ENCODE results near the gene PUS1. TPM values are rescaled to one million over a fixed set of nuclear protein-coding genes. Genes with fewer than 3 reads are reported as not detected.

PUS1 gene
- total and polyA plus RNA-seq, 3 donors from 2014 or later, result 16.9 to 26.0 (median 25.2) TPM

DNA sequence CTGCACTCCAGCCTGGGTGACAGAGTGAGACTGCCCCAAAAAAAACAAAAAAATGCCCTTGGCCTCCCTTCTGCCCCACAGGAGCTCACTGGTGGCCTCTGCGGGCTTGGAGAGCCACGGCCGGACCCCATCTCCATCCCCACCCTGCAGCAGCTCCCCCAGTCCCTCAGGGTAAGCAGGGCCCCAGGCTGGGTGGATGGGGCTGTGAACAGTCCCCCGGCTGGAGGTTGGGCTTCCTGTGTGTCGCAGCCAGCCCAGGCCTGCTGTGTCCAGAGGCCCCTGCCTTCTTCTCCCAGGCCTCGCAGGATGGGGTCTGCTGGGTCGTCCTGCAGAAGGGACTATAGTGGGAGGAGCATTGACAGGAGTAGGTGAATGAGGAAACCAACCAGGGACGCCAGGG, 15.4 kb upstream of the PUS1 start:
- no peak overlapping the region for H3K4me3 ChIP-seq
- no peaks in the 10 kb centered on the region for H3K36me3 ChIP-seq (ENCODE audit: low read depth, missing control alignments)
- intact Hi-C loops (cut with DNase I; ENCODE audit: low total_unique reads), result no loop called here
- TF ChIP-seq, protein P1, sequence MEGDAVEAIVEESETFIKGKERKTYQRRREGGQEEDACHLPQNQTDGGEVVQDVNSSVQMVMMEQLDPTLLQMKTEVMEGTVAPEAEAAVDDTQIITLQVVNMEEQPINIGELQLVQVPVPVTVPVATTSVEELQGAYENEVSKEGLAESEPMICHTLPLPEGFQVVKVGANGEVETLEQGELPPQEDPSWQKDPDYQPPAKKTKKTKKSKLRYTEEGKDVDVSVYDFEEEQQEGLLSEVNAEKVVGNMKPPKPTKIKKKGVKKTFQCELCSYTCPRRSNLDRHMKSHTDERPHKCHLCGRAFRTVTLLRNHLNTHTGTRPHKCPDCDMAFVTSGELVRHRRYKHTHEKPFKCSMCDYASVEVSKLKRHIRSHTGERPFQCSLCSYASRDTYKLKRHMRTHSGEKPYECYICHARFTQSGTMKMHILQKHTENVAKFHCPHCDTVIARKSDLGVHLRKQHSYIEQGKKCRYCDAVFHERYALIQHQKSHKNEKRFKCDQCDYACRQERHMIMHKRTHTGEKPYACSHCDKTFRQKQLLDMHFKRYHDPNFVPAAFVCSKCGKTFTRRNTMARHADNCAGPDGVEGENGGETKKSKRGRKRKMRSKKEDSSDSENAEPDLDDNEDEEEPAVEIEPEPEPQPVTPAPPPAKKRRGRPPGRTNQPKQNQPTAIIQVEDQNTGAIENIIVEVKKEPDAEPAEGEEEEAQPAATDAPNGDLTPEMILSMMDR (IDR thresholded peaks at IDR 0.05), result no peak
- no peak for TF ChIP-seq POLR2A (IDR thresholded peaks at IDR 0.05)
- no peaks in the 10 kb centered on the region for H3K9me3 ChIP-seq
- H3K27me3 ChIP-seq, result no peaks in the 10 kb centered on the region
- WGBS, 2 donors, result 88 to 93% methylated on average over 4 to 8 of the region's 8 CpGs
- H3K27ac ChIP-seq, result no peak overlapping the region
- no peak for DNase-seq
- peaks cover 11% of the 10 kb centered on the region for H3K4me1 ChIP-seq

DNA sequence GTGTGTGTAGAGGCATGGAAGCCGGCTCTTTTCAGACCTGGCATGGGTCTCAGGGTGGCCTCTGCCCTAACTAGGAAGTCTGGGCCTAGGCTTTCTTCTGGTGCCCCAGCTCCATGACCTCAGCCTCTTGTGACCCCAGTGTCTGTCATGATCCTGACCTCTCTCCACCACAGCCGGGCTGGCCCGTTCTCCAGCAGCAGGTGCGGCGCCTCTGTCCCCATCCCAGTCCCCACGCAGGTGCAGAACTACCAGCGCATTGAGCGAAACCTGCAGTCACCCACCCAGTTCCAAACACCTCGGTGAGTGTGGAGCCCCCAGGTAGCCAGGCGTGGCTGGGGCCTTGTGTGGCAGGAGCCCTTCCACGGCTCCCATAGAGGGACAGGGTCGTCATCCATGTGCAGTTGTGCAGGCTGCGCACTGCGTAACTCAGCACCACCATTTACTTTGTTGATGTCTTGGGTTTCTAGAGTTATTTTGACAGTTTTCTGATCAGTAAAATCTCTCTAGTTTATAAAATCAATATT, 14.8 kb upstream of the PUS1 start:
- H3K27me3 ChIP-seq, result no peaks in the 10 kb centered on the region

GRCh38 chr12:131915000-131915689, 13.9 kb upstream of the PUS1 start:
- TF ChIP-seq, protein P1 (IDR thresholded peaks at IDR 0.05), result no peak
- no peak for TF ChIP-seq POLR2A (IDR thresholded peaks at IDR 0.05)
- H3K4me3 ChIP-seq, result no peak overlapping the region
- intact Hi-C loops (cut with DNase I; ENCODE audit: low total_unique reads), result no loop called here
- DNase-seq, result no peak
- H3K36me3 ChIP-seq (ENCODE audit: low read depth, missing control alignments), result no peaks in the 10 kb centered on the region
- H3K4me1 ChIP-seq, result peaks cover 11% of the 10 kb centered on the region
- H3K27me3 ChIP-seq, result no peaks in the 10 kb centered on the region
- WGBS, 2 donors, result 92 to 93% methylated on average over 13 to 18 of the region's 20 CpGs
- no peak overlapping the region for H3K27ac ChIP-seq
- H3K9me3 ChIP-seq, result no peaks in the 10 kb centered on the region

More for the DNA sequence above, 14.8 kb upstream of the PUS1 start:
- no peak for TF ChIP-seq POLR2A (IDR thresholded peaks at IDR 0.05)
- TF ChIP-seq, protein P1 (IDR thresholded peaks at IDR 0.05), result no peak
- 89 to 98% methylated on average over 10 to 14 of the region's 14 CpGs for WGBS, 2 donors
- H3K9me3 ChIP-seq, result no peaks in the 10 kb centered on the region
- no peak overlapping the region for H3K4me3 ChIP-seq
- H3K4me1 ChIP-seq, result peaks cover 11% of the 10 kb centered on the region
- intact Hi-C loops (cut with DNase I; ENCODE audit: low total_unique reads), result no loop called here
- no peak overlapping the region for H3K27ac ChIP-seq
- H3K36me3 ChIP-seq (ENCODE audit: low read depth, missing control alignments), result no peaks in the 10 kb centered on the region
- no peak for DNase-seq

DNA sequence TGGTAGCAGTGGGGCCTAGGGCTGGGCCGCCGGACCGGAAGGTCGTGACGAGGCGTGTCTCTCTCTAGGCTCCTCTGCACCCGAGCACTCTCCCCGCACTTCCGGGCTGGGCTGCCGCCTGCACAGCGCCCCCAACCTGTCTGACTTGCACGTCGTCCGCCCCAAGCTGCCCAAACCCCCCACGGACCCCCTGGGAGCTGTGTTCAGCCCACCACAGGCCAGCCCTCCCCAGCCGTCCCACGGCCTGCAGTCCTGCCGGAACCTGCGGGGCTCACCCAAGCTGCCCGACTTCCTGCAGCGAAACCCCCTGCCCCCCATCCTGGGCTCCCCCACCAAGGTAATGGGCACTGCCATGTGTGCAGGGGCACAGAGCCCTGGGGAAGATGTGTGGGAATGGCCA, 13.3 kb upstream of the PUS1 start:
- 92 to 96% methylated on average over 5 to 21 of the region's 21 CpGs for WGBS, 2 donors
- TF ChIP-seq, protein P1 (IDR thresholded peaks at IDR 0.05), result no peak
- TF ChIP-seq POLR2A (IDR thresholded peaks at IDR 0.05), result no peak
- intact Hi-C loops (cut with DNase I; ENCODE audit: low total_unique reads), result no loop called here
- H3K4me1 ChIP-seq, result peaks cover 14% of the 10 kb centered on the region
- H3K9me3 ChIP-seq, result no peaks in the 10 kb centered on the region
- DNase-seq, result no peak
- no peaks in the 10 kb centered on the region for H3K36me3 ChIP-seq (ENCODE audit: low read depth, missing control alignments)
- H3K4me3 ChIP-seq, result no peak overlapping the region
- H3K27ac ChIP-seq, result no peak overlapping the region
- no peaks in the 10 kb centered on the region for H3K27me3 ChIP-seq
